Colonic mucosa (tissue), 4 donors: ENCODE data around the gene ARHGAP10. TPM values are rescaled to one million over a fixed set of nuclear protein-coding genes. Genes with fewer than 3 reads are reported as not detected.

Experiments used
- DNase-seq: peaks from one replicate; pipeline ENCODE4 v3.0.0-alpha.2; 2020
- H3K27ac ChIP-seq: fragments of 200-600 bp; one replicate; pipeline ENCODE4 v1.8.0; 2021
- H3K27me3 ChIP-seq: fragments of 200-600 bp; one replicate; pipeline ENCODE4 v1.8.0; 2021
- H3K36me3 ChIP-seq: fragments of 200-600 bp; one replicate; pipeline ENCODE4 v1.8.0; 2021
- H3K4me1 ChIP-seq: fragments of 200-600 bp; one replicate; pipeline ENCODE4 v1.8.0; 2021; ENCODE audit warnings: mild to moderate bottlenecking
- H3K4me3 ChIP-seq: fragments of 200-600 bp; one replicate; pipeline ENCODE4 v1.8.0; 2021
- H3K9ac ChIP-seq, 2 donors: one replicate each; pipeline ENCODE4 v1.7.0; 2013; ENCODE audit warnings: control low read depth in 2 of 2, low read depth in 2 of 2, low read length in 2 of 2
- H3K9me3 ChIP-seq: fragments of 200-600 bp; one replicate; pipeline ENCODE4 v1.8.0; 2021
- intact Hi-C: fragments of 100-400 bp; cut with DNase I; formaldehyde crosslinking; loops from one replicate; pipeline ENCODE4 v1.14.1; 2022
- total RNA-seq, 2 donors: library from RNA; stranded (reverse); fragmentation: NEBNext Ultra II Directional in 1 of 2; extraction: Animal tissue kit (Norgen Biotek cat#: 25700) in 1 of 2; gene quantifications; one replicate each; pipeline ENCODE4 v1.2.1, GENCODE V29; 2021
- TF ChIP-seq, protein P1 (sequence below): fragments of 200-600 bp; IDR thresholded peaks from one replicate; pipeline ENCODE4 v1.8.0; 2022; ENCODE audit warnings: antibody characterized with exemption, mild to moderate bottlenecking
- donor health status: healthy.
- donor health status: DM: no; HTN: no; CAD: no.
- donor health status: DM: no; HTN: no; CAD: no.

ARHGAP10 gene
- total RNA-seq, 2 donors from 2014 or later = 4.4 to 7.1 TPM

DNA sequence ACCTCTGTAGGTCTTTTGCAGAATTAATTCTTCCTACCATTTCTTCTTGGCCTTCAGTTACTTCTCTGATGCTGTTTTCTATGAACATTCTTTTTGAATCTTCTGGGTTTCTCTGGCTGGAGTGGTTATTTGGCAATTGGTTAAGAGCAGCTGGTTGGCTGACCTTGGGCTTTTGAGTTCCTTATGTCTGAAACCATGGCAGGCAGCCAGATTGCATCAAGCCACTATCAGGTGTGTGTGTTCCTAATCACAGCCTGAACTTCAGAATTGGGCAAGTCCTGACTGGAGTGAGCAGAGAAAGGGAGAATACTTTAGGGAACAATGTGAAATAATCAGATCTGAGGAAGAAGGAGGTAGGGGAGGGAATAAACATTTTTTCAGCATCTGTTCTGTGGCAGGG lies 90.2 kb downstream of the ARHGAP10 start:
- Histone ChIP-seq H3K4me1 (no peaks in the 10 kb centered on the region), H3K4me3 (no peak overlapping the region), H3K27me3 (no peaks in the 10 kb centered on the region), H3K9ac (no peak overlapping the region), H3K9me3 (no peaks in the 10 kb centered on the region), H3K36me3 (no peaks in the 10 kb centered on the region), H3K27ac (no peak overlapping the region)
- intact Hi-C loops = no loop called here
- peak; percentile 37 for DNase-seq
- TF ChIP-seq, protein P1, sequence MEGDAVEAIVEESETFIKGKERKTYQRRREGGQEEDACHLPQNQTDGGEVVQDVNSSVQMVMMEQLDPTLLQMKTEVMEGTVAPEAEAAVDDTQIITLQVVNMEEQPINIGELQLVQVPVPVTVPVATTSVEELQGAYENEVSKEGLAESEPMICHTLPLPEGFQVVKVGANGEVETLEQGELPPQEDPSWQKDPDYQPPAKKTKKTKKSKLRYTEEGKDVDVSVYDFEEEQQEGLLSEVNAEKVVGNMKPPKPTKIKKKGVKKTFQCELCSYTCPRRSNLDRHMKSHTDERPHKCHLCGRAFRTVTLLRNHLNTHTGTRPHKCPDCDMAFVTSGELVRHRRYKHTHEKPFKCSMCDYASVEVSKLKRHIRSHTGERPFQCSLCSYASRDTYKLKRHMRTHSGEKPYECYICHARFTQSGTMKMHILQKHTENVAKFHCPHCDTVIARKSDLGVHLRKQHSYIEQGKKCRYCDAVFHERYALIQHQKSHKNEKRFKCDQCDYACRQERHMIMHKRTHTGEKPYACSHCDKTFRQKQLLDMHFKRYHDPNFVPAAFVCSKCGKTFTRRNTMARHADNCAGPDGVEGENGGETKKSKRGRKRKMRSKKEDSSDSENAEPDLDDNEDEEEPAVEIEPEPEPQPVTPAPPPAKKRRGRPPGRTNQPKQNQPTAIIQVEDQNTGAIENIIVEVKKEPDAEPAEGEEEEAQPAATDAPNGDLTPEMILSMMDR = no peak

DNA sequence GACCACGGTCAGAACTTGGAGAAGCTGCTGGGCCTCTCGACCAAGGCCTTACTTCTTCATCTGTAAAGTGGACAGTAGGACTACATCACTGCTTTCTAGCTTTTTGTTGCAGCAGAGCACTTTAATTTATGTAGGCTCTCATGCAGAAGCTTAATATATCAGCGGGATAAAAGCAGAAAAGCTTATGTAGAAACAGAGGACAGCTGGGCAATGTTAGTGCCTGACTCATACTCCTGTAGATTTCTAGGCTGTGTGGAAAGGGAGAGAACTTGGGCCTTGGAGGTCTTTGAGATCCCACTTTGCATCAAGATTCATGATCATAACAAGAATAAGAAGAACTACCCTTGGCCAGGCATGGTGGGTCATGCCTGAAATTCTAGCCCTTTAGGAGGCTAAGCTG lies 91.2 kb downstream of the ARHGAP10 start:
- TF ChIP-seq, protein P1 = no peak
- Histone ChIP-seq H3K27ac (no peak overlapping the region), H3K36me3 (no peaks in the 10 kb centered on the region), H3K4me3 (no peak overlapping the region), H3K4me1 (no peaks in the 10 kb centered on the region), H3K9ac (no peak overlapping the region), H3K9me3 (no peaks in the 10 kb centered on the region), H3K27me3 (no peaks in the 10 kb centered on the region)
- intact Hi-C loops = no loop called here
- DNase-seq = no peak

DNA sequence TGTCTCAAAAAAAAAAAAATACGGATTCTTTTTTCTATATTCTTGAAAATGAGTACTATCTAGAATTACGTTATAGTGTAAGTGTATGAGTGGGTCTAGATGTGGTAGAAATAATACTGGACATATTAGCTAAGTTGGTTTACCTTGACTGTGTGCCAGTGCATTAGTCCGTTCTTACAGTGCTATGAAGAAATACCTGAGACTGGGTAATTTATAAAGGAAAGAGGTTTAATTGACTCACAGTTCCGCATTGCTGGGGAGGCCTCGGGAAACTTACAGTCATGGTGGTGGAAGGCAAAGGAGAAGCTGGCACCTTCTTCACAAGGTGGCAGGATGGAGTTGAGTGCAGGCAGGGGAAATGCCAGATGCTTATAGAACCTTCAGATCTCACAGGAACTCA lies 92.4 kb downstream of the ARHGAP10 start:
- no peaks in the 10 kb centered on the region for H3K4me1 ChIP-seq
- H3K36me3 ChIP-seq = no peaks in the 10 kb centered on the region
- H3K9ac ChIP-seq = no peak overlapping the region
- TF ChIP-seq, protein P1 = no peak
- H3K4me3 ChIP-seq = no peak overlapping the region
- H3K9me3 ChIP-seq = no peaks in the 10 kb centered on the region
- intact Hi-C loops = no loop called here
- no peaks in the 10 kb centered on the region for H3K27me3 ChIP-seq
- H3K27ac ChIP-seq = no peak overlapping the region
- no peak for DNase-seq

DNA sequence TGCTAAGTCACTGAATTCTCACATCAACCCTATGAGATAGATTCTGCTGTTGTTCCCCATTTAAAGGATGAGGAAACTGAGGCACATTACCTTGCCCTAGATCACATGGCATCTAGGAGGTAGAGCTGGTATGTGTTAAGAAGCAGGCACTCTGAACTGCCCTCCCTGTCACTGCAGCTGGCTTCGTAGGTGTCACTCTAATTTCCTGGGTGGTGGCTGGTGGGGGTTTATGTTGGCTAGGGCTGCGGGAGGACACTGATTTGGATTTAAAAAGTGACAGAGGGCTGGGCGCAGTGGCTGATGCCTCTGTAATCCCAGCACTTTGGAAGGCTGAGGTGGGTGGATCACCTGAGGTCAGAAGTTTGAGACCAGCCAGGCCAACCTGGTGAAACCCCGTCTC lies 93.0 kb downstream of the ARHGAP10 start:
- H3K27ac ChIP-seq = no peak overlapping the region
- H3K9me3 ChIP-seq = no peaks in the 10 kb centered on the region
- H3K4me1 ChIP-seq = no peaks in the 10 kb centered on the region
- no peak for DNase-seq
- no peak overlapping the region for H3K9ac ChIP-seq
- TF ChIP-seq, protein P1 = no peak
- no peaks in the 10 kb centered on the region for H3K27me3 ChIP-seq
- no peaks in the 10 kb centered on the region for H3K36me3 ChIP-seq
- no peak overlapping the region for H3K4me3 ChIP-seq
- intact Hi-C loops = no loop called here

DNA sequence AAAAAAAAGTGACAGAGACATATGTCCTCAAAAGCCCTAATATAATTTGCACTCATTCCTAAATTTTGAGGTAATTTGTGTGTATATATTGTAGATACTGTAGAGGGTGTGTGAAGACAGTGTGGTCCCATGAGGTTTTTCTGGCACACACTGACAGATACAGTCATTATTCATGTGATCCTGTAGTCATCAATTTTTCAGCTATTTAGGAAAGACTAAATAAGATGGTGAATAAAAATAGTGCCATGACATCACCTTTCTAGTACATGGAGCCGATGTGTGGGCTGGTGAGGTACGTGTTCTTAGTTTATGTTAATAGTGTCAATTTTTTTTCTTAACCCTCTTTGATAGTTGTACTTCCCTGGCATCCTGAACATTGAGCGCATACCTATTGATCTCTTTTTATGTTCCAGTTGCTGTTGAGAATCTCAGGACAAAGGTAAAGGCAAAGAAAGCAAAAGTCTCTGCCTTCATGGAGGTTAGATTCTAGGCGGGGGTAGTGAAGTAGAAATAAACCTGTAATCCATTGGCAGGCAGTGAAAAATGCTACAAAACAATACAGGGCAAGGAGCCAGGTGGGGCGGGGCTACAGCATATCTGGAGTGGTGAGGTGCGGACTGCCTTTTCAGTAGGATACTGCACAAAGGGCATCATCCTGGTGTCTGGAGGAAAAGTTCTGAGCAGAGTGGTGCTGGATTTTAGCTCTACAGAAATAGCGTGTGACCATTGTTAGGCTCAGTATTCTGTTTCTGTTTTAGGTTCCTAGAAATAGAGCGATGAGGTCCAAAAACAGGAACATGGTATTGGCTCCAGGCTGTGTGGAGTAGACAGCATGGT lies 93.8 kb downstream of the ARHGAP10 start:
- Histone ChIP-seq H3K9me3 (no peaks in the 10 kb centered on the region), H3K27me3 (no peaks in the 10 kb centered on the region), H3K27ac (peak overlapping the region; percentile 36), H3K4me1 (no peaks in the 10 kb centered on the region), H3K9ac (no peak overlapping the region), H3K4me3 (no peak overlapping the region), H3K36me3 (no peaks in the 10 kb centered on the region)
- peak; percentile 75 for DNase-seq
- intact Hi-C loops = no loop called here
- TF ChIP-seq, protein P1 = no peak
